ENCODE measurements around the gene ADARB1.

Gene ADARB1

DNA sequence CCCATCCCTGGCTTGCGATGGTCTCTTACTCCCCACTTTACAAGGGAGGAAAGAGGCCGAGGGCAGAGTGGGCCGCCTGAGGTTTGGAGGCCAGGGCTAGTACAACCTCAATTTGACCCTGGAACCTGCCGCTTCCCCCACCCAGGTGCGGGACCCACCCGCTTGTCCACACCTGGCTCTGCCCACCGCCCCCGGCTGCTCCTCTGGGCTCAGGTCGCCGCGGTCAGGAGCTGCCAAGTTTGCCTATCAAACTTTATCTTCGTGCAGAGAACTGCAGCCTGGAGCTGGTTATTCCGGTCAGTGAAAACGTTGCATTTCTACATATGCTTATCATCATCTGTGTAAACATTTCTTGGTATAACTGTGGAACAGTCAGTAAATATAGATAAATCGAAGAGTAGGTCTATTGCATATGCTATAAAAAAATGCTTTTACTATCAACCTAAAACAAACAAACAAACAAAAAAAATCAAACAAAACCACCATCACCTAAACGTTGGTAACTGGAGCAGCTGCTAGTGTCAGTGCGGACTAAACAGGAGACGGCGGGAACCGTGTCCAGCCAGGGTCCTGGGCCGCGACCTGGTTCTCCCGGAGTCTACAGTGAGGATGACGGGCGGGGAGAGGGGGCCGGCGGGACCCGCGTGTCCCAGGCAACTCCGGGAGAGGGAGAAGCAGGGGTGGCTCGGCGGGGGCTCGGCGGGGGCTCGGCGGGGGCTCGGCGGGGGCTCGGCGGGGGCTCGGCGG, 906 bp upstream of the ADARB1 start:
- no peak for DNase-seq (ENCODE audit: low spot score)

DNA sequence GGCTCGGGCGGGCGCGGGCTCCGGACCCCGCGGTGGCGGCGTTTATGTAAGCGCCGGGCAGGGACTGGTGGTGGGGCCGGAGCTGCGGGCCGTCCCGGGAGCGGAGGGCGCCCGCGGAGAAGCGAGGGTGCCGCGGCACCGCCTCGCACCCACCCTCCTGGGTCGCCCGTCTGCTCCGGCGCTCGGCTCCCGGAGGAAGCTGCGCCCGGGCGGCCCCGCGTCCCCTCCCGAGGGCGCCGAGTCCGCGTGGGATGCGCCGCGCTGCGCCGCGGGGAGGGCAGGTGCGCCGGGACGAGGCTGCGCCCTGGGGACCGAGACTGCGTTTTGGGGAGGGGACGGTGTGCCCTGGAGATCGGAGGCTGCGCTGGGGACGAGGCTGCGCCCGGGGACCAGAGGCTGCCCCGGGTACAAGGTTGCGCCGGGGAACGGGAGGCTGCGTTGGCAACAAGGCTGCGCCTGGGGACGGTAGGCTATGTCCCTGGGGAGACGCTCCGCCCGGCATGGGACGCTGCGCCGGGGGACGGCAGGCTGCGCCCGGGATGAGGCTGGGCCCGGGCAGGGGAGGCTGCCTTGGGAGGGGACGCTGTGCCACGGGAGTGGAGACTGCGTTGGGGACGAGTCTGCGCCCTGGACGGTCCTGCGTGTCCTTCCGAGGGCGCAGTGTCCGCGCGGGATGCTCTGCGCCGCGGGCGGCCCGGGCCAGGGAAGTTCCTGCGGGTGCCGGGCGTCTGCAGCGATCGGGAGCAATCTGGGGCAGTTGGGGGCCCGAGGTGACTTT, 627 bp downstream of the ADARB1 start:
- peak; percentile 45 for DNase-seq (ENCODE audit: low spot score)

DNA sequence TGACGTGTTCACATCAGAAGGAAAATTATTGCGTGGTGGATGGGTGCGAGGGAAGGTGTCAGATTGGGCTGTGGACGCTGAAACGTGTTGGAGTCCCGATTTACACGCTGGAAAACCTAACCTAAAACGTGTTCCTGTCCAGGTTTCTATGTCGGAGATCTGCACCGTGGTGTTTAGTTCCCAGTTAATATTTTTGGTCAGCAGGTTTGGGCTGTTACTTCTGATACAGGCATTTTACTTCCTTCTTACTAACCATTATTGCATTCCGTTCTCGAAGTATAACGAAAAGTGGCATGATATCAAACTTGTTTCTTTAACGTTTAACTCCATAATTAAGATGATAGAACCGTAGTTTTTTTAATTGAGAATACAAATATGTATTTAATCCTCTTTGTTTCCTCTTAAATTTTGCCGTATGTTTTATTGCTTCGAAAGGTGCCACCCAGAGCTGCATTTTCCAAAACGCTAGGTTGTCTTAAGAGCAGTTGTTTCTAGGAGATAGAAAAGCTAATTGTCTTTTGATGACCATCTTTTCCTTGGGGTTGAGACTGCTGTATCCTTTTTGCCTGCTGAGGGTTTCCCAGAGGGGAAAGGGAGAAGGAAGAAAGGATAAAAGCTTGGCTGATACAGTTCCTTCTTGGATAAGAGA, 1.3 kb downstream of the ADARB1 start:
- DNase-seq (ENCODE audit: low spot score): no peak

DNA sequence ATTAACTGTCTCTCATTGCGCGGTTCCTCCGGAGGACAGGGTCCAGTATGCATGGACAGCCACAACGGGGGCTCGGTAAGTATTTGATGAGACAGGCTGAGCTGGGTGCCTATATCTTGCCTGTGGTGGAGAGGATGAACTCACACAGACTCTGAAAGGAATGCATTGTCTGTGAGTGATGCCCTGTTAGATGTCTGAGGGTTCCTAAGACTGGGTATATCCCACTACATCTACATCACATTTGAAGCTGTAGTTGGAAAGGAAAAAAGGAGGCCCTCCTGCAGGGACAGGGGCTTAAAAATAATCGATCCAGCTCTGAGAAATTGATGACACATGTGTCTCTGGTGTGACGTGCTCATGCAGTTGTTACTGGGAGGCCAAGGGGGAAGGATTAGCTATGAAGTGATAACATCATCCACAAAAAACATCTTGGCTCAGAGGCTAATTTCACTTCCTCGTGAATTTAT, 1.9 kb downstream of the ADARB1 start:
- DNase-seq (ENCODE audit: low spot score): no peak

DNA sequence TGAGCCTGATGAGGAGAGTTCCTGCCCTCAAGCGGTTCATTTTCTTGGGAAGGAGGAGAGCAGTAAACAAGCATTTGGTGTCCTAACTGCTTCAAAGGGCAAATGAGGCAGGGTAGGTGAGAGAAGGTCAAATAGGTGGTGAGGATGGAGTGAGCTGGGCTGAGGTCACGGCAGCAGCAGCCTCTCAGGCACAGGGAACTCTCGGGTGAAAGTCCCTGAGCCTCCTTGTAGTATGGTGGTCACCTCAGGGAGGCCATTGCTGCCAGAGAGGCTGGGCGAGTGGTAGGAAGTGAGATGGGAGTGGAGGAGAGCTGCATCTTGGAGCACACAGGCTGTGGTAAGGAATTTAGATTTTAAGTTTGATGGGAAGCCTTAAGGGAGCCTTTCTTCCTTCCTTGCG, 4.0 kb downstream of the ADARB1 start:
- DNase-seq (ENCODE audit: low spot score): no peak

DNA sequence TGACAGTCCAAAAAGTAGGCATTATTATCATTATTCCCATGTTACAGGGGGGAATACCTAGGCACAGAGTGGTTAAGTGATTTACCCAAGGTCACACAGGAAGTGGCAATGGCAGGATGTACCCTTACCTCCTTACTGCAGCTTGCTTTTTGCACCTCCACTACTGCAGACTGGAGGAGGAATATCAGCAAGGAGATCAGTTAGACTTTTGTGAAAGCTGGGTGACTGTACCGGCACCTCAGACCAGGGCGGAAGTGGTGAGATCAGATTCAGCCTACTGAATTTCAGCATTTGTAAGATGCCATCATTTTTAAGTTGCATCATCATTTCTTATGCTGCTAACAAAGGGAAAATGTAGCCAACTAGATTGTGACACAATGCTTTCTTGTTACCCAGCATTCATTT, 4.5 kb downstream of the ADARB1 start:
- DNase-seq (ENCODE audit: low spot score): no peak

DNA sequence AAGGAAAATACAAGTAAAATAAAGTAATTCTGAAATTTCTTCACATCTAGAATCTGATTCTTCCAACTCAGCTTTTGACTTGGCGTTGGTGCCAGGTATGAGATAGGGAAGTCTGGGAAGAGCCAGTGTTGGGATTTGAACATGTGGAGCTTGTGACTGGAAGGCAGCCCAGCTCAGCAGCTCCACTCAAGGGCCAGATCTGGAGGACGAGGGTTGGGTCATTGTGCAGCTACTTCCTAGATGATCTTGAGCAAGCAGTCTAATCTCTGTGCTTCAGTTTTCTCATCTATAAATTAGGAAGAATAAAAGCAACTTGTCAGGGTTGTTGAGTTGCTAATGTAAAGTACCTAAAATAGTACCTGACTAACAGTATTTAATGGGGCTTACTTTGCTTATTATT, 5.0 kb downstream of the ADARB1 start:
- no peak for DNase-seq (ENCODE audit: low spot score)

DNA sequence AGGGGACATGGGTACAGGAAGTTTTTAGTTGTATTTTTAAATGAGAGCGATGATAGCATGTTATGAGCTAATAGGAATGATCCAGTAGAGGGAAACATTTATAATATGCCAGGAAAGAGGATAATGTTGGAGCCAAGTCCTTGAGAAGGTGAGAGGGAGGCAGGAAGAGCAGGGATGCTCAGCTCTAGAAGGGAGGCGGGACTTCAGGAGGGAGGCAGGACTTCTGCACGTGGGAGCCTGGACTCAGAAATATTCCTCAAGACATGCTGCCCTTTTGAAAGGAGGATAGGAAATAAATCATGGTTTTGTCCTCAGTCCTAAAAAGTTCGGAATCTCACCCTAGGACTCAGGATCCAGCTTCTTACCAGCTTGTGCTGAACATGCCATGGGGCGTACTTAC, 5.9 kb downstream of the ADARB1 start:
- no peak for DNase-seq (ENCODE audit: low spot score)

DNA sequence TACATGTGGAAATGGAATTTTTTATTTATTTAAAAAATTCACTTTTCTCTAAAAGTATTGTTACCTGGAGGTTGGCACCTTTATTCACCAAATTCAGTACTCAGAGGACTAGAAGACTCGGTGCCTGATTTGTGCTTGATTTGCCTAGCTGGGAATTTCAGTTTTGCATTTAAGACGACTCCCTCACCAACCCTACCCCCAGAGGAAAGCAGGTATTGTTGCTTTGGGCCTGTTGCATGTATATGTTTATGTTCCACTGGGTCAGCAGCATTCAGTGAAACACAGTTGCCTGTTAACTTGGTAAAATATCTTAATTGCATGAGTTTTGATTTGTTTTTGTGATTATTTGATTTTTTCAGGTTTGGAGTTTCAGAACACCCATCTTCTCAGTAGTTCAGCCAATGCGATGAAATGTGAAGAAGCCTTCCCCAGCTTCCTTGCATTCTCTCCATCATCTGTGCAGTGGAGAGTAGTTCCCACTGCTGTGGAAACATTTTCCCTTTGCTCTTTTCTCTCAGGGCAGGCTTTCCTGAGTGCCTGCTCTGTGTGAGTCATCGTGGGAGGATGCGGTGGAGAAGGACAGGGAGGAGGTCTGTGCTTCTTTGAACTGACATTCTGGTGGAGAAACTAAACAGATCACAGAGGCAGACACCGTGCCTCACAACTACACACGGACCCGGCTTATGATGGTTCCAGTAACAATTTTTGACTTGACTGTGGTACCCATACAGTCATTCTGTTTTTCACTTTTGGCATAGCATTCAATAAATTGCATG, 6.4 kb downstream of the ADARB1 start:
- no peak for DNase-seq (ENCODE audit: low spot score)

DNA sequence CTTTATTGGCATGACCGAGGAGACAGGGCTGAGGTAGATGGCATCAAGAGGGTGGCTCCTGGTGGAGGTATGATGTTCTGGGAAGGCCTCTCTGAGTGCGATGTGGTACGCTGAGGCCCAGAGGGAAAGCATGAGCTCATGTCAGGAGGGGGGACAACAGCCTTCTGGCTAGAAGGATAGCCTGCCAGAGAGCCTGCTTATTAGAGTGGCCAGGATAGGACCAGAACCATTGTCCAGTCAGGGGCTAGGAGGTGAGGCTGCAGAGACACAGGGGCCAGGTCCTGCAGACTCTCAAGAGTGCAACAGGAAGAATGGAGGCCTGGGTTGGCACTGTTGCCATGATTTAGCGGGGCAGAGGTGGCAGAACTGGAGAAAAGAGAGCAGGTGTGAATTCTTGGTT, 7.3 kb downstream of the ADARB1 start:
- no peak for DNase-seq (ENCODE audit: low spot score)

DNA sequence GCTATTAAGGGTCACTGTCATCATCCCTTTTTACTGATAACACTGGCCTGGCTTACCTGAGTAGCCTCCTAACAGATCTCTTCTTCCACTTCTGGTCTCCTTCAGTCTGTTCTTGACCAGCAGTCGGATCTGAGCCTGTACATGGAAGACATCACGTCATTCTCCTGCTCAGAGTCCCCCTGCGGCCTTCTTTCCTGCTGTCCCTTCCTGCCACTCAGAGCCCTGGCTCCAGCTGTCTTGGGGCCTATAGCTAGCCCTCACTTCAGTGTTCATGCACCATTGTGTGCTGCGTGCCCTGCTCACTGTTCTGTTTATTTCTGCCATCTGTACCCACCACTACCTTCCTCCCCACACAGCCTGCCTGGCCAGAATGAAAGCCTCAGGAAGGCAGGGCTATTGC, 8.4 kb downstream of the ADARB1 start:
- no peak for DNase-seq (ENCODE audit: low spot score)

DNA sequence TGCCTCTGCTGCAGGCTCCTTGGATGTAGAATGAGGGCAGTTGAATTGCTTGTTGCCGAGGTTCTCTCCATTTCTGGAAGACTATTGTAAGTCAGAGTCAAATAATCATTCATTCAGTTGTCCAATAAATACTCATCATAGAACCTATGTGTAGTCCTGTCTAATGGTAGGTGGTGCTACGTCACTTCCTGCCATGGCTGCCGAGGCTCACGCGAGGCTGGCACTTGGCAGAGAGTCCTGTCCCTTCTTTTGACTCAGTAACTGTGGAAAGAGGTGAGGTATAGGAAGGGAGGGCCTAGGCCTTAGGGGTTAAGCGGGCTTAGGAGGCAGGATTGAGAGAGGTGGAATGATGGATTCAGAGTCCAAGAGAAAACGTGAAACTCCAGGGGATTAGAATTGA, 9.7 kb downstream of the ADARB1 start:
- no peak for DNase-seq (ENCODE audit: low spot score)

DNA sequence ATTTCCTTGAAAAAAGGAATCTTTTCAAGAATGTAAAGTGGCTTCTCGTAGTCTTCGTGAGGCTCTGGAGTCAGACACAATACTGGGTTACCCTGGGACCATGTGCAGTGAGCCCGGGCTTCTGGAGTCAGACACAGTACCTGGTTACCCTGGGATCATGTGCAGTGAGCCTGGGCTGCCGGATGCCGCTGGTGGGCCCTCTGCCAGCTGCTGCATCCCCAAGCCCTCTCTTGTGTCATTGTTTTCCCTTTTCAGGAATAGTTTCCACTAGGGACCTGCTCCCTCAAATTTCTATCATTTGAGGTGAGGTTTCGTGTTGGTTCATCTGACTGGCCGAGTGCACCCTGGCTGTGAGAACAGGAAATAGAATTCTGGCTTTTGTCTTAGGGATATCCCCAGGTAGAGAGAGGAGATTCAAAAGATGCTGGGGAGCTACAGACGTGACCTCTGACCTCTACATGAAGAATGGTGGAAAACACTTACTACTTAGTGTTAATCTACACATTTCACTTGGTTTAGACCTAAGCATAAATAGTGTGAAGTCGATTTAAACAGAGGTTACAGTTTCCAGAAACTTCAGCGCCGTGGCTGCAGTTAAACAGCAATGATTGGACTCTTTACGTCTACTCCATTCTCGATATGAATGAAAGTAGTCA, 10.6 kb downstream of the ADARB1 start:
- no peak for DNase-seq (ENCODE audit: low spot score)

DNA sequence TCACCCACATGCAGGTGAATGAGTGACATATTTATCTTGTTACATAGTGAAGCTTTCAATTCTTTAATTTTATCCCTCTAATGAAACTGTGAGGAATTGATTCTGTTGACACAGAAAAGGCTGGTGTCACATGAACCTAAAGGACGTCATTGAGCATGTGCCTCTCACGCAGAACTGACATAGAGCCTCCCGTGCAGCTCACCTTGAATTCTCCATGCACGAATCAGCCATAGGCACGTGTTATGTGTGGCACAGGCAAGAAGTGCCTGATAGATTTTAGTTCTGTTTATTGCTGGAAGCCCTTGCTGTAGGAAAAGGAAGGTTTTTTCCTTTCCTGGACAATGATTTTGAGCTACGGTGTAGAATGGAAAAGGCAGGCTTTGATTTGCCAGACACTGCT, 11.3 kb downstream of the ADARB1 start:
- no peak for DNase-seq (ENCODE audit: low spot score)

DNA sequence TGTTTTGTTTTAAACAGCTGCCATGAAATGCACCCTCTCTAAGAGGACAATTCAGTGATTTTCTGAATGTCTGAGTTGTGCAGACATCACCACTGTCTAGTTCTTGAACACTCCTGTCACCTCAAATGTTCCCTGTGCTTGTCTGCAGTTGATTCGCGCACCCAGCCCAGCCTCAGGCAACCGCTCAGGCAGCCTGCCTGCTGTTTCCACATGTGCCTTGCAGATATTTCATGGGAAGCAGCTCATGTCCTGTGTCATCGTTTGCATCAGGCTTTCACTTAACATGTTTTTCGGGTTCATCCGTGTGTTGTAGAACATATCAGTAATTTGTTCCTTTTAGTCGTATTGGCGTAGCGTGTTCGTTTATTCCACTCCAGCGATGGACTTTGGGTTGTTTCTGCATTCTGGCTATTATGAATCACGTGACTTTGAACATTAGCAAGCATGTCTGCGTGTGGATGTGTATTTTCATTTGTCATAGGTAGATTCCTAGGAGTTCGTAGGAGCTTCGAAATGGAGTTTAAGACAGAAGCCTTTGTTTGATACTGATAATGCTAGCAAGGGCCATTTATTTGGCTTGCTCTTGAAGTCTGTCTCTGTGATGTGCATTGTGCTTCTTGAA, 12.1 kb downstream of the ADARB1 start:
- DNase-seq (ENCODE audit: low spot score): no peak

DNA sequence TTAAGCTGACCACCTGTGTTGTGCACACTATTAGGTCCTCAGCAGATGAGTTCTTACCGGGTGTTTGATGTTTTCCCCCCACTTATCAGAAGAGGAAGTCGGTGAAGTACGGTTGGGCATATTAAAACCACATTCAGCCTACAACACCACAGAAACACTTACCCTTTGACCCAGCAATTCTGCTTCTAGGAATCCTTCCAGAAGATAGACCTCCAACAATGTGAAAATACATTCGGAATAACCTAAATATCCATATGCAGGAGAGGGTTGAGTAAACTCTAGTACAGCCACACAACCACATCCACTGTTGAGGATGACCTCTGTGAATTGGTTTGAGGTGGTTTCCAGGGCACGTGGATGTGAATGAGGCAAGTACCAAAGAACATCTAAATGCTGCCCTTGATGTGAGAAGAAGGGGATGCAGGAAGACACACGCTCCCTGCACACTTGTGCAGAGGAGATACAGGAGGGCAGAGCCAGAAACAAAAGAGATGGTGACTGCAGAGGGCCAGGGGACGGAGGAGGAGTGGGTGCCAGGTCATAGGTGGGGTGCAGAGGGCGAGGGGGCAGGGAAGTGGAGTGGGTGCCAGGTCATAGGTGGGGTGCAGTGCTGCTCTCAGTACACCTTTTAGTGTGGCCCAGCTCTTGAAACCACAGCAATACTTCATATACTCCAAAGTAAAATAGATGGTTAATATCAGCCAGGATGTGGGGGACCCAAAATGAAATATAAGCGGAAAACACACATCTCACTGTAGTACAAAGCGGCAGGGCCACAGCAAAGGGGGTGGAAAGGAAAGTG, 12.8 kb downstream of the ADARB1 start:
- DNase-seq (ENCODE audit: low spot score): no peak

DNA sequence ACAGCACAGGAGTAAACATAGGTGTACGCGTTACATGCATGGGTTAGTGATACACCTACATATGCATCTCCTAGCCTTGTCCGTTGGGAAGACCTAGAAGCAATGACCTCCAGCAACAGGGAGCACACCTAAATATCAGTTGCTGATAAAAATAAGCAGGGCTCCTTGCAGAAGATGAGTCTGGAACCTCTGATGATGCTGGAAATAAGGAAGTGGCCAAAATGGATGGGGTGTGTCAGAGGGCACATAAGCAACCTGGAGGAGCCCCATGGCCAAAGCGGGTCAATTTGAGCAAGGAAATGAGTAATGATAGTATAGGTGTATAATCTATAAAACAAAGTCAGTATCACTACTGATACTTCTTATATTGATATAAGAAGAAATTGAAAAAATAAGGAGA, 13.7 kb downstream of the ADARB1 start:
- DNase-seq (ENCODE audit: low spot score): no peak

DNA sequence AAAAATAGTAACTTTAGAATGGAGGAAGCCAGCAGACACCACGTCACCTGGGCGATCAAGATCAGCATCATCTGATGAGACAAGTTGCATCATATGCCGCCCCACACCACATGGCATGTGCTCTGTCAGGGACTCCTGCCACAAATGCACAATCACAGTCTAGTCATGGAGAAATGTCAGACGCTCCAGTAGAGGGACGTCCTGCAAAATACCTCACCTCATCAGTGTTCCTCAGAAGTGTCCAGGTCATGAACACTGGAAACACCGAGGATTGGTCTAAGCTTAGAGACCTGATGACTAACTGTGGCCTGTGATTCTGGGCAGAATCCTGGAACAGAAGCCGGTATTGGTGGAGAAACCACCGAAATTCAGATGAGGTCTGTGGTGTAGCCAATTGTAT, 14.3 kb downstream of the ADARB1 start:
- no peak for DNase-seq (ENCODE audit: low spot score)

DNA sequence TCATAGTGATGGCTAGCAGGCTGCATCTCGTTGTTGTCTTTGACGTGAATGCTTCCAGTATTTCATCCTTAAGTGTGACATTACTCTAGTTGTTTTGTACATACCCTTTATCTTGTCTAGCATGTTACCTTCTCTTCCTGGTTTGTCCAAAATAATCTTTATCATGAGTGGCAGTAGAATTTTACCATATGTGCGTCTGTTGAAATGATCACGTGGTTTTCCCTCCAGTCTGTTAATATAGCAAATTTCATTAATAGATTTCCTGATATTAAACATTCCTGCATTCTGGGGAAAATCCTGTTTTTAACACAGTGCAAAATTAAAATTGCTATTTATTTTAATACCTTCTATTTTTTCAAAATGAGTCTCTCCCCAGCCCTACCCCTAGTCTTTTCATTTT, 15.6 kb downstream of the ADARB1 start:
- no peak for DNase-seq (ENCODE audit: low spot score)

DNA sequence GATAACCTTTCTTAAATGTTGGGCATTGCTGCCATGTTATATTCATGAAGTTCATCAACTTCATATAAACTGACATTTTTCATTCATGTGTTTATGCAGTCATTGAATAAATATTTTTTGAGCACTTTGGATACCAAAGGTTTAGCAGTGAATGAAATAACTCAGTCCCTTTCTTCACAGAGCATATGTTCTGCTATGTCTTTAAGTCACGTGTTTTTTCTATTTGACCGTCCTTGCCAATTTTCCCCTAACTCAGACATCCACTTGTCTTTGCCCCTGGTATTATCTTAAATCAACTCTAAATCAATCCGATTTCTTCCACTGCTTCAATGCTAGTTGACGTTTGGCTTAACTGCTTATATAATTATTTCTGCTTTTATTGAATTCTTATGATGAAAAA, 16.6 kb downstream of the ADARB1 start:
- no peak for DNase-seq (ENCODE audit: low spot score)

Data from SK-N-DZ (cell line).